Activated CD8-positive, alpha-beta memory T cell treated with anti-CD3 and anti-CD28 coated beads for 24 hours (primary cell): Measurements from ENCODE around the gene KPNA1.

ENCODE experiments used
- DNase-seq: peaks from one replicate; pipeline ENCODE4 v3.0.0-alpha.2; 2020

Gene KPNA1

DNA sequence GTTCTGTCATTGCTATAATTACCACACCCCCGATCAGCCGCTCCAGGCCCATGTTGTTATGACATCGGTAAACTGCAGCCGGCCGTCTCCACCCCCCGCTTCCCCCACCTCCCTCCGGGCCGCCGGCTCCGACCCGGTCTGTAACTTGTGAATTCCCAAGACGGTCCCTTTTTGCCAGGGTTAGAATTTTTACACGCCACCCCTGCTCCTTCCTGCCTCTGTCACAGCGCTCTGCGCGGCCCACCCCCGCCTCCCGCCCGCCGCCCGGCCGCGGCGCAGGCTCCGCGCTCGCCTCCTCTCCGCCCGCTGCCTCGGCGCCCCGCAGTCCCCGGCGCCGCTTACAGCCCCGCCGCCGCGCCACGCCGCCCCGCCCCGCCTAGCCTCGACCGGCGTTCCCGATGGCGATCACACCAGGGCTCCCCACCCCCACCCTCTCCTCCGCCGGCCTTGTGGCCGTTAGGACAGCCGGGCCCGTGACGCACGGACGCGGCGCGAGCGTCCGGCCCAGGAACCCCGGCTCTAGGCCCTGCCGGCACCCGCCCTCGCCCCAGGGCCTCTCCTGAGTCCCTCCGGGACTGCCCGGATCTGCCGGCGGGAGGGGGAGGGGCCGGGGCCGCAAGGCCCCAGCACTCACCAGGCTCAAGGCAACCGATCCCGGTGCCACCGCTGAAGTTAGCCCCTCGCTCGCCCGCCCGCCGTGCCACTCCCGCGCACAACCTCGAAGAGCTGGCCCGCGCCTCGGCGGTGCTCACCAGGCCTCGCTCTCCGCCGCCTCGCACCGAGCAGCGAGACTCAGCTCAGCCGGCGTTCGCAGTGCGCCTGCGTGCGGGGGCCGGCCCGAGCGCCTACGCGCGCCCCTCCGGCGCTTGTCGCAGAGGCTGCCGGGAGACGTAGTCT is at the start of gene KPNA1:
KPNA1 (minus strand) TSS at position 817 of the 897 bp plus-strand sequence. CDS start 18,374 bp downstream, outside the sequence.
- peak; percentile 93 for DNase-seq

DNA sequence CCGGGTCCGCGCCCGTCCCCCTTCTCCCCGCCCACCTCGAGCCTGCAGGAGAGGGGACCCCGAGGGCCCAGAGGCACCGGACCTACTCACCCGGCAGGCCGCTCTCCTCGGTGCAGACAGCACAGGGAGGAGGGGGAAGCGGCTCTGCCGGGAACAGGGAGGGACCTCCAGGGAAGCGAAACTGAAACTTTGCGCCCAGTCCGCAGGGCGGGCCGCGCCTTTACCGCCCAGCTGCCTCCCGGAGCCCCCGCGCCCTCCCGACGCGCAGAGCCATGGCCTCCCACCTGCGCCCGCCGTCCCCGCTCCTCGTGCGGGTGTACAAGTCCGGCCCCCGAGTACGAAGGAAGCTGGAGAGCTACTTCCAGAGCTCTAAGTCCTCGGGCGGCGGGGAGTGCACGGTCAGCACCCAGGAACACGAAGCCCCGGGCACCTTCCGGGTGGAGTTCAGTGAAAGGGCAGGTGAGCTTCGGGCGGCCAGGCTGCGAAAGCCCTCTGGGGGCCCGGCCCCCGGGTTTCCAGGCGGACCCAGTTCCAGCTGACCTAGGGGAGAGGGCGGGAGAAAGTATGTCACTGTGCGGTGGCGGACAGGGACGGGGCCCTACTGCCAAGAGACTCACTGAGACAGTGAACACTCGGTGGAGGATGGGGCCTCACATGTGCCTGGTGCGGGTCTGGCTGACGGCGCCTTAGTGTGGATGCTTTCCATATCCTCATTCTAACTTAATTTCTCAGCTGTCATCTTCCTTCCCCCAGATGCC is 49.6 kb upstream of the KPNA1 start, which contains the start of the genes DTX3L and PARP9:
DTX3L (plus strand) TSS at position 184 of the 758 bp plus-strand sequence; CDS start at position 273, 89 bp downstream.
PARP9 (minus strand) TSS at position 146 of the 758 bp plus-strand sequence. CDS start 4,680 bp downstream, outside the sequence.
- DNase-seq = peak; percentile 88

DNA sequence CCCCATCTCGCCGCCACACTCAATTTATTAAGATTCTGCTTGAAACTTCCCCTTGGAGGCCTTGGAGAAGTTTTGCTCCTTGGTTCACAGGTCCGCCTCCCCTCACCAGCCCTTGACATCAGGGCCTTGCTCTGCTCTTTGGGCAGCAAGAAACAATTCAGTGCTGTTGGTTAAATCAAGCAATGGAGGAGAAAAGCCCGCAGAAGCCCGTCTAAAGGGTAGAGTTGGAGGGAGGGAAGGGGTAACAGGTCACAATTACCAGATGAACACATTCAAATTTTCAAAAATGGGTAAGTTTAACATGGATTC is 48.9 kb upstream of the KPNA1 start:
- peak; percentile 65 for DNase-seq

DNA sequence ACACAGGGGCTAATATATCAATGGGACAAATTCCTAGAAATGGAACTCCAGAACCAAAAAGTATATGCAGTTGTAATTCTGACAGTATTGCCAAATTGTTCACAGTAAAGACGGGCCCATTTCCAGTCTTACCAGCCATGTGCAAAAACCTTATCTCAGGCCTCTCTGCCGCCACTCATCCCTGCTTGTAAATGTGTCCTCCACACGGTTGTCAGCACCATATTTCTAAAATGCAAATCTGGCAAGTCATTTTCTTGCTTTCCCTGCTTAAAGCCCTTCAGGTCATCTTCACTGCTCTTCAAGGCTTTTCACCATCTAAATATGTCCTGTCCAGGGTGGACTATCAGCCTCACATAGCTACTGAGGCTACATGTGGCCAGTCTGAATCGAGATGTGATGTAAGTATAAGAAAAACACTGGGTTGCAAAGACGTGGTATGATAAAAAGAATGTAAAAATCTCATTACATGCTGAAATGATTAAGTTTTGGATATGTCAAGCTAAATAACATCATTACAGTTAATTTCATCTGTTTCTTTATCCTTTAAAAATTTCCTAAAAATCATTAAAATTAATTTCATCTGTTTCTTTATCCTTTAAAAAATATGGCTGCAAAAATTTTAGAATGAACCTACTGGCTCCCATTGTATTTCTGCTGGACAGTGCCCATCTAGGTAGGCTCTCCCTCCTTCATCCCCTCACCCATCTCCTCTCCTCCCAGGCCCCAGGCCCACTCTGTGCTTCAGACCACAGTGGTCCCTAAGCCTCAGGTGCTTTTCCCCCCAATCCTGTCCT is 48.4 kb upstream of the KPNA1 start:
- no peak for DNase-seq

DNA sequence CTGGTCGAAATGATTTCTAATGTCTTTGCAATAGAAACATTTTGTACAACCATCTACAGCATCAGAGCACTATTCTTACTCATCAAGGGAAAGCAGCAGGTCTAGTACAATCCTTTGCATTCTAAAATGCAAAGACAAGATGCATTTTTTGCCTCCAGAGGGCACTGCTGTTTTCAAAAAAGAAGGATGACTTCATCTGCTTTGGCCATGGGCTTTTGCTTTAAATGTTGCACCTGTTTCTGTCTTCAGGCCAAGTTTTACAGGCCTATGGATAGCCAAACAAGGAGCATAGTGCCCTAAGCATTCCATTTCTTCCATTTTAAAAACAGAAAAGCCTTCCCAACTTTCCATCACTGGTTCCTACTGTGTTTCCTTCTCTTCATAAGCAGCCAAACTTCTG is 45.9 kb upstream of the KPNA1 start:
- peak; percentile 68 for DNase-seq

DNA sequence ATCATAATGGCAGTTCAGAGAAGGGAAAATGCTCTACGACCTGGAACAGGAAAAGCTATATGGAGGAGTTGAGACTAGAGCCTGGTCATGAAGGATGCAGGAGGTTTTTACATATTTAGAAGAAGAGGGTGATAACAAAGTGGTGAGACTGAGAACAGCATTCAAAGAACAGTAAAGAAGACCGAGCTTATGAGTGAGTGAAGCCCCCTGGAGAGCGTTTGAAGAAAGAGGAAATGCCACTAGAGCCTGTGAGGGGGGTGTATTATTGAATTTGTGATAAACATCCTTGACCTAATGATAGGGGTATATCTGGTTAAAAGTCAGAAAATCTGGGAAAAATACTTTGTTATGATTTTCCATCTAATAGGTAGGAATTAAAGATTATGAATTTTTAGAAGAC is 45.2 kb upstream of the KPNA1 start:
- DNase-seq = no peak

DNA sequence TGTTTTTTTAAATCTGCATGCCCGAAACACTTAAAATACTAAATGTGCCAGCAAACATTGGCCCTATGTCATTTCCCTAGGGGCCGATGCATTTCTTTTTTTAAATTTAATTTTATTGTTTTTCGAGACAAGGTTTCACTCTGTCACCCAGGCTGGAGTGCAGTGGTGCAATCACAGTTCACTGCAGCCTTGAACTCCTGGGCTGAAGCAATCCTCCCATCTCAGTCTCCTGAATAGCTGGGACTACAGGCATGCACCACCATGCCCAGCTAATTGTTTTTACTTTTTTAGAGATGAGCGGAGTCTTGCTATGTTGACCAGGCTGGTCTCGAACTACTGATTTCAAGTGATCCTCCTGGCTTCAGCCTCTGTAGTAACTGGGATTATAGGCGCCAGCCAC is 43.9 kb upstream of the KPNA1 start:
- DNase-seq = no peak

DNA sequence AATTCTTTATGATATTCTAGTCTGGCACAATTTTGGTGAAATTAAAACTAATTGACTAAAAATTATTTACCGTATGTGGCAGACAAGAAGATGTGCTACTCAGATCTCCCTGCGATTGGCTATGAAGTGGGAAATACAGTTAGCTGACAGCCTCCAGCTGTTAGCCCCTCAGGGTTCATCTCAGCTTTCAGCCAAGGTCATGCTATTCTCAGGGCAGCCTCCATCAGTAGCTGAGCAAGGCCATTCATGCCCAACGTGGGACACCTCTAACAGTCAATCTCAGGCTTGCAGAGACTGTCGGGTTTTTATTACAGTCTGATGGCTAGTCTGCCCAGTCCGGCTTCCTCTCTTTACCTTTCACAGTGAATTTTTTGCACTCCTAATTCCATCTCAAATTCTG is 42.6 kb upstream of the KPNA1 start:
- DNase-seq = no peak

DNA sequence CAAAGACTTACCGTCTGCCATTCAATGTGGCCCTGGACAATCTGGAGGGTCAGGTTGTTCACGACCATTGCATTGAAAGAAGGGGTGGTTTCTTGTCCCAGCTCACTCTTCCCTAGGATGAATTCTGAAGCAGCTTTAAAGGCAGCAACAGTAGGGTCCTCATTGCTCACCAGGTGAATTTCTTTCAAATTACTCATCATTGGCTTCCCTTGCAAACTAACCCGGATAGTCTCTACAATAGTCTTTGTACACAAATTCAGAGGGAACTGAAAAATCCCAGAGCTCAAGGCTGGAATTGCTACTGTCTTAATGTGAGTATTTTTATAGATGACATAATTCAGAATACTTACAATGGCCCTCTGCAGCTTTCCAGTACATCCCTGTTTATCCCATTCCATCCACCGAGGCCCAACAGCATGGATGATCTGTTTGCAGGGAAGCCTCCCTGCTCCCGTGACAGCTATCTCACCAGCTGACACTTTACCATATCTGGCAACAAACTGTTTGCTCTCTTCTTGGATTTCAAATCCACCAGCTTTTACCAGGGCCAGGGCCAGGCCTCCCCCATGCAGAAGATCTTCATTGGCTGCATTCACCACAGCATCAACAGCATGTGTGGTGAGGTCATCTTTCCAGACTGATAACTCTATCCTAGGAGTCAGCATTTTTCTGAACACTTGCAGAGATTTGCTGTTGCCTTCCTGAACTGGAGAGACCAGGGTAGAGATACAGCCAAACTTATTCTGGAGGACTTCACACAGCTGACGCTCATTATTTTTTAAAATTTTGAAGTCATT is 40.7 kb upstream of the KPNA1 start:
- DNase-seq = no peak

DNA sequence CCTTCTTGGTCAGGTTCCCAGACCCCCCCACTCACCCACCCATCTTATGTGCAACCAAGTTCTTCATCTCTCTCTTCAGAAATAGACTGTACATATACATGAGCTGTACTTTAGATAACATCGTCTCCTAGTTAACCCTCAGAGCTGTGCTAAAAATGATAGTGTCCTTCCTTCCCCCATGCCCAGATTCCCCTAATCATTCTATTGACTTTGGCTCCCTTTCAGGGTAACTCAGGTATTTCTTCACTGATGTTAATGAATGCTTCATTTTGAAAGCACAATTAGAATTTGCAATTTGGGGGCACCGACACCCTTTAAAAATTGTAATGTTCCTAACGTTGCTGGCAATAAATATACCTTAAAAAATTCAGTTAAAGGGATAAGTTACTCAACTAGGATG is 38.4 kb upstream of the KPNA1 start:
- no peak for DNase-seq

DNA sequence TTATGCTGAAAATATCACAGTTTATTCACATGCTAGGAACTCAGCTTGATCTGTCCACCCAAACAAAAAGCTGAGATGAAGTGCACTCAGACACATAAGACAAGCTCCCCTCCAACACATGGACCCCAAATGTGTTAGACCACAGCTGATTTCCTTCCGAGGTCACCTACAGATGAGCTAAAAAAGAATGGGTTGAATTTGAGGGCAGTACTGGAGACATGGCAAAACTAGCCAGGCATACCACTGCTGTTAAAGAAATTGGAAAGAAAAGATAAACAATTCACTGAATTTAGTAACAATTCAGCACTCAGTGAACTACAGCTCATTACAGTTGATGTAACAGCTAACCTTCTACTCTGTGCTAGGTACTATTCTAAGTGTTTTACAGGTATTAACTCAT is 33.9 kb upstream of the KPNA1 start:
- DNase-seq = no peak

DNA sequence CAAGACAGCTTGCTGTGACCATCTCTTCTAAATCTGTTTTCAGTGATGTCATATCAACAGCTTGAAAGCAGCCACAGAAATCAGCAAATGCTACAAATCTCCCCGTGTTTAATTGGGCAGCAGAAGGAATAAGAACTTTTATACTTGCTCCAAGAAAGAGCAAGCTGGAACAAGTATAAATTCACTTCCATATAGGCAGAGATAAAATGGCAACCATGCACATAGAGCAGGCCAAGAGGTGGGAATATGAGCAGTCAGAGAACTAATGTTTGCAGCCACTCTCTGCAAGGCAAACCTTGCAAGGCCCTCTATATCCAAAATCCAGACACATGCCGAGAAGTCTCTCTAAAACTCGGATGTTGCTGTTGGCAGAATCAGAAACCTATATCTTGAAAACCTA is 33.3 kb upstream of the KPNA1 start:
- no peak for DNase-seq

DNA sequence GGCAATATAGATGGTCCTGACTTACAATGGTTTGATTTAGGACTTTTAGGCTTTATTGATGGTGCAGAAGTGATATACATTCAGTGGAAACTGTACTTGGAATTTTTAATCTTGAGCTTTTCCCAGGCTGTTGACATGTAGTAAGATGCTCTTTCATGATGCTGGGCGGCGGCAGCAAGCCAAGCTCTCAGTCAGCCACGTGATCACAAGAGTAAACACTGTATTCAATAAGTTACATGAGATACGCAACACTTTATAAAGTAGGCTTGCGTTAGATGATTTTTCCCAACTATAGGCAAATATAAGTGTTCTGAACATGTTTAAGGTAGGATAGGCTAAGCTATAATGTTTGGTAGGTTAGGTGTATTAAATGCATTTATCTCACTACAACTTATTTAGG is 31.4 kb upstream of the KPNA1 start:
- no peak for DNase-seq

DNA sequence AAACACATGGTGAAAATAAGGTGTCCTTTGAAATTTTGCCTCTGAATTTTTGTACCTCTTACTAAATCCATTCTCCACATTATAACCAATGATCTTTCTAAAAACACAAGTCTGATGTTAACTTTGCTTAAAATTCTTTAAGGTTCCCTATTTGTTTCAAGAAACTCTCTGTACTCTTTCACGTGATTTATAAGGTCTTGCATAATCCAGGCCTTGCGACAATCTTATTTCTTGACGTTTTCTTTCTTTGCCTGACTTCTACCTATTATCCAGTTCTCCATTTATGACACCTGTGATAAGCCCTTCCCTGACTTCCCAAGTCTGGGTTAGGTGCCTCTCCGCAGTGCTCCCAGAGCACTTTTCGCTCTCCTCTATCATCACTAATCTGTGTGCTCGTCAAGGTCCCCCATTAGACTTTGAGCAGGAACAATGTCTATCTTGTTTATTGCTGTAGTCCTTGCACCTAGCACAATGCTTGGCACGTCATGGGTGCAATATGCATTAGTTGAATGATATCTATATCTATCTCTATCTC is 24.3 kb upstream of the KPNA1 start:
- DNase-seq = no peak

DNA sequence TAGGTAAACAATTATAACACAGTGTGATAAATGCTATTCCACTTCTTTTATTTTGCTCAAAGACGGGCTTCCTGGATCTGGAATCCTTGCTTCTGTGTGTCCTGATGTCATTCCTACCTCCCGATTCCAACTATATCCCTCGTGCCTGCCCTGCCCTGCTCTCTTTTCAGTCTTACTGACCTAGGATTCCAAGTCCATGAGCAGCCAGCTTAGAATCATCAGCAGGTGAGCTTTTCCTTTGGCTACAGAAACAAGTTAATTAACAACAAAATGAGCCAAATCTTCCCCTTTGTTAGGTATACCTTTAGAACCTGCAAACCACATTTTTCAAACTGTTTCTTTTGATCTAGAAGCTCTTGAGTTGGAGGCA is 21.9 kb upstream of the KPNA1 start:
- DNase-seq = no peak

DNA sequence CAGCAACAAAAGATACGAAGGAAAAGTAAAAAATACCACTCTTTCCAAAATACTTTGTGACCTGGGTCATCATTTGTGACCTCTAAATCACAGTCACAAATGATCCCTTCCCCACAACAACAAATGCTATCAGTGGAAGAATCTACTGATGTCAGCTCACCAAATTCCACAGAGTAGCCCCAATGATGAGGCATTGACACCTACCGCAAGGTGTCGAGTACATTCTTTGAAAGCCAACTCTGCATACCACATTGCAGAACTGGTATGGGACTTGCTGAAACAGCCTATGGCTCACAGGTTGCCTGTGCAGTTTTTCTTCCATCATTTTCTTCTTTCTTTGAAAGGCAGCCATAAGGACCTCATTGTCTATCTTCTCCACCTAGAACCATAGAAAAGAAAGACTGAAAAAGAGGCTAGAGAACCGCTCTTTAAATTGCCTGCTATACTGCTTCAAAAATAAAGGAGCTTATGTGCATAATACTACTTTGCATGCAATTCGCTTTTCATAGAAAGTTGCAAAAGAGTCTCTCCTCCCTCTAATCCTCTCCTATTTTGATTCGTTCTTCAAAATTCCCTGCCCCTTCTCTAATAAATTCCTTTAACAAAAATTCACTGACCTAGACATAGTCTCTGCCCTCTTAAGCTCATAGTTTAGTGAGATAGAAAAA is 21.4 kb upstream of the KPNA1 start:
- DNase-seq = no peak

DNA sequence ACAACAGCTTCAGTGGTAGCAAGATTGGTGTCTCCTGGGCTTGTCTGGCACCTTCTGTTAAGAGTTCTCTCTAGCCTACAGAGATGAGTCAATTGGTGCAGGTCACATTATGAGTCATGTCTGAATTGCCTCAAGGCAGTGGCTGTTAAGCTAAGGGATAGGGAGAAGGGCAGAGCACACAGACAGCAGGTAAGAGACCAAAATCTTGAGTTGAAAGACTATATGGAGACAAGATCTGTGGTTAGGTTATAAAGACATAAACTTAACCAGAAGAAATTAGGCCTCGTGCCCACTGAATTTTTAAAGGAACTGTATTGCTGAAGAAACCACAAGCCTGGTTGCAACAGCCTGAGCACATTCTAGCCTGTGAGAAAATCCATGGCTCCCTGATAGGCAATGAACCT is 19.2 kb upstream of the KPNA1 start:
- no peak for DNase-seq

DNA sequence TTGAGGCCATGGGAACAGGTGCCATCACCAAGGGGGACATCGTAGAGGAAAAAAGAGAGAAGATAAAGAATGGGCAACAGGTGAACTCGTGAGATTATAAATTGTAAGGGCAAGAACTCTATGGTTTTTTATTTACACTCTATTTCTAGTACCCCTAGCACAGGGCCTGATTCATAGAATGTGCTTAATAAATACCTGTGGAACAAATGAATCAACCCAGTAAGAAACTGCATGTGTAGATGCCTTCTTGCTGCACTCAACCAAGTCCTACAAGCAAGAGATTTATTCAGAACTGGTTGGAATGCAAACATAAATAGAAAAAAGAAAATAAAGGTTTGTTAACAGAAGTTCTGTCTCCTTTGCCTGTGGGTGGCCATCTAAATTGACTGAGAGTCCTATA is 18.7 kb upstream of the KPNA1 start:
- no peak for DNase-seq

DNA sequence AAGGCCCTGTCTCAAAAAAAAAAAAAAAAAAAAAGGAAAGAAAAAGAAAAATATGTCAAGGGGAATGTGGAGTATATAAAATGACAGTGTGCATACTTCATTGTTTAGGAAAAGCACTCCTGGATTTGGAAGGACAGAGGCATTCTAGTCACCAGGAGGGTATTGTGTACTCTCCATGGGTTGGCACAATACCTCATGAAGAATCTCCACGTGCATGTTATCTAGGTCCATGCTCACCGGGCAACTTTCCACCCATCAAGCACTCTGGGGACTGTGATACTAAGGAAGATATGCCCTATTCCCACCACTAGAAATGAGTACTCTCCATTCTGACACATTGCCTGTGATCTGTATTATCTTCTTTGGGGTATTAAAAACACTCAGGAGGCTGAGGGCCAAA is 15.4 kb upstream of the KPNA1 start:
- no peak for DNase-seq

DNA sequence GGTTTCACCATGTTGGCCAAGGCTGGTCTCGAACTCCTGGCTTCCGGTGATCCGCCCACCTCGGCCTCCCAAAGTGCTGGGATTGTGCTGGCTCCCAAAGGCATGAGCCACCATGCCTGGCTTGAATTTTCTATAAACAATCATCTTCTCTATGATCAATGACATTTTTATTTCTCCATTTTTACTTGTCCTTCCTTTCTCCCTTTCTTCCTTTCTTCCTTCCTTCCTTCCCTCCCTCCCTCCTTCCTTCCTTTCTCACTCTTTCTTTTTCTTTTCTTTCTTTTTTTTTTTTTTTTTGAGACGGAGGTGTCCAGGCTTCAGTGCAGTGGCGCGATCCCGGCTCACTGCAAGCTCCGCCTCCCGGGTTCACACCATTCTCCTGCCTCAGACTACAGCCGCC is 8.6 kb upstream of the KPNA1 start:
- no peak for DNase-seq

DNA sequence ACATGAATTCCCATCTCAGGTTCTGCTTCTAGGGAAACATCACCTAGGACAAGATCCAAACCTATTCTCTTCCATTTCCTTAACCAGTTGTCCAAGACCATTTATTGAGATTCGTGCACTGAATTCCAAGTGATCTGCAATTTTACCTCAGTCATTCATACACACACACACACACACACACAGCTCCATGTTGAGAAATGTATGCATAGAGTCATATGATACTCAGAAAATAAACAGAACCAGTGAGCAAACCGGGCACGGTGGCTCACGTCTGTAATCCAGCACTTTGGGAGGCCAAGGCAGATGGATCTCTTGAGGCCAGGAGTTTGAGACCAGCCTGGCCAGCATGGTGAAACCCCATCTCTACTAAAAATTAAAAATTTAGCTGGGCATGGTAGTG is 6.1 kb upstream of the KPNA1 start:
- DNase-seq = no peak

DNA sequence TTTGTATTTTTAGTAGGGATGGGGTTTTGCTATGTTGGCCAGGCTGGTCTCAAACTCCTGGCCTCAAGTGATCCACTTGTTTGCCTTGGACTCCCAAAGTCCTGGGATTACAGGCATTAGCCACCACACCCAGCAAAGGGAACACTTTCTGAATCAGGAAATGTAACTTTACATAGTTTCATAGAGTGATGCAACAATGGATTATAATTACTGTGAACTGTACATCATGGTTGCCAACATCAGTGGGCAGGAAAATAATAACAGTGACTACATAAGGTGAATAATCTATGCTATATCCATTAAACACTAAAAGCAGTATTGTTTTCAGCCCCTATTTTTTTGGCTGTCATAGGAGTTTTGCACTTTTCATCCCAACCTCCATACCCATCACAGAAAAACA is 5.0 kb upstream of the KPNA1 start:
- no peak for DNase-seq
